Measurements from ENCODE around the gene FRRS1.
"Not testable (repeated sequence)": the region's sequence is repeated elsewhere in the genome, so short reads cannot be mapped to it uniquely, and the experiment has no call there.

FRRS1 gene

DNA sequence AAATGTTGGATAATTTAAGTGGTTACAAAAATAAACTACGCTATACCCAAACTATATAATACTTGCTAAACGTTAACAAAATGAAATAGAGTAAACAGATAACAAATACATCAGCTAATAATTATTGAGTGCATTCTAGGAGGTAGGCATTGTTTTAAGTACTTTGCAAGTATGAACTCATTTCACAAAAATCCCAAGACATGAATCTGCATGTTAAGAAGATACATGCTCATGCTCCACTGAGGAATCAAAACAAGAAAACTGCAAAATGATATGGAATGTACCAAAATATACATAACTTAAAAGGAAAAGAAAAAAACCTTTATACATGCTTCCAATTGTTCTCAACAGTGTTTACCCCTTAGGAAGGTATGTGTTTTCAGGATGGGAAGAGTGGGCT, 2.5 kb downstream of the FRRS1 start:
- DNase-seq = no peak

DNA sequence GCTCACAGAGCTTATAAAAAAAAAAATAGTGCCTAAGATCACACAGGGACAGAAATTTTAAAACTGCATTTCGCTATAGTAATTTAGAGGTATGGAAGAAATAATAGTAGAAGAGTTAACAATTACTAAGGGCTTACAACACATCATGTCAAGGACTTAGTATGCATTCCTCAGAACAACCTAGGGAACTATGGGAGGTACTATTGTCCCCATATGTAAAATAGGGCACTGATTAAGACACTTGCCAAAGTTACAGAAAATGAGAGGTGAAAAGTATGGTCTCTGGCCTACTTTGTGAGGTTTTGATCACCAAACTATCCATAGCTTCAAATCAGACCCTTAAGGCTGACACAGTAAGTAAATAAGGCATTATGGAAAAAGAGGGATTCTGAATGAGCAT, 4.7 kb downstream of the FRRS1 start:
- DNase-seq = no peak

DNA sequence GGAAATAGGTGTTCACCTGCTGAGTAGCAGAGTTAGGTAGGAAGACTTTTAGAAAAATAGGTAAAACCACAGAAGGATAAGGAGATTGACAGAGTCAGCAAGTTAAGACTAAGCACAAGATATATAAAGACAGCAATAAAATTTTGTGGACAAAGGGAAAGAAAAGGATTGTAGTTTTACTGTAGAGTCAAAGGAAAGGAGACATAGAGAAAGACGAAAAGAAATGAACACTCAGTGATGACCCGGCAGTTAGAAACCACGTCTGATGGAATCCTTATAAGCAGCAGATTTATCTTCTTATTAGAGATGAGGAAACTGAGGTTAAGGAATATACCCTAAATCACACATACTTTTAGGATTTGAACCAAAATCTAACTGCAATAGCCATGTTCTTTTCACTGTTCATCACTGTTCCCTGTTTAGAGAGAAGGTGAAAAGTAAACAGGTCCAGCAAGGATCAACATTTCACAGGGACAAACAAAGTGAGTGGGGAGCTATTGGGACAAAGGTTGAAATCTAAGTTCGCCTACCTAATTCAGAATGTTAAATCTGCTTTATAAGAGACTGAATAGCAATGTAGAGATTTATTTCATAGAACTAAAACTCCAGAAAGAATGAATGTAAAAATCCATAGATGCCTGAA, 6.8 kb downstream of the FRRS1 start:
- no peak for DNase-seq

DNA sequence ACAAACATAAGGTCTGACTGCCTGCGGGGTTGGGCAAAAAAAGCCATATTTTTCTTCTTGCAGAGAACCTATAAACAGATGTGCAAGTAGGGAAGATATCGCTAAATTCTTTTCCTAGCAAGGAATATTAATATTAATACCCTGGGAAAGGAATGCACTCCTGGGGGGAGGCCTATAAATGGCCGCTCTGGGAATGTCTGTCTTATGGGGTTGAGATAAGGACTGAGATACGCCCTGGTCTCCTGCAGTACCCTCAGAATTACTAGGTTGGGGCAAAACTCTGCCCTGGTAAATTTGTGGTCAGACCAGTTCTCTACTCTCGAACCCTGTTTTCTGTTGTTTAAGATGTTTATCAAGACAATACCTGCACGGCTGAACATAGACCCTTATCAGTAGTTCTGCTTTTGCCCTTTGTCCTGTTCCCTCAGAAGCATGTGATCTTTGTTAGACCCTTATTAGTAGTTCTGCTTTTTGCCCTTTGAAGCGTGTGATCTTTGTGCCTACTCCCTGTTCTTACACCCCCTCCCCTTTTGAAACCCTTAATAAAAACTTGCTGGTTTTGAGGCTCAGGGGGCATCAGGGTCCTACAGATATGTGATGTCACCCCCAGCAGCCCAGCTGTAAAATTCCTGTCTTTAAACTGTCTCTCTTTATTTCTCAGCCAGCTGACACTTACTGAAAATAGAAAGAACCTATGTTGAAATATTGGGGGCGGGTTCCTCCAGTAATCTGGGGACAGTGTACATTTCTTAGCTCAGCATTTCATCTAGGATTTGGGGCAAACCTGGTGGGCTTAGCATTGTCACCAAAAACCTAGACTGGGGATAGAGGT, 7.5 kb downstream of the FRRS1 start:
- not testable (repeated sequence) for DNase-seq

DNA sequence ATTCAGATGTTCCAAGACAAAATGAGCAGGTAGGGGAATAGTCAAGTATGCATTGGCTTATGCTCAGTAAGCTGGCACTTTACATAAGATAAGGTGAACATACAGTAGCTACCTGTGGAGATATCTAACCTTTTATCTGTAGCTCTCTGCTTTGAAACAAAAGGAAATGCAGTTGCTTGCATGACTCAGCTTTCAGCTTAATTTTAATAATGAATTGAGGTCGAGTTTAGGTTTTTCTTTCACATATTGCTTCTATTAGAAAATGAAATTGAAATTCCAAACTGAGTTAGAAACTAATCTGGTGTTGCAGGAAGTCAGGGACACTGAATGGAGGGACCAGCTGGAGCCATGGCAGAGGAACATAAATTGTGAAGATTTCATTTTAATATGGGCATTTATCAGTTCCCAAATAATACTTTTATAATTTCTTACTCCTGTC, 8.3 kb downstream of the FRRS1 start:
- DNase-seq = no peak

DNA sequence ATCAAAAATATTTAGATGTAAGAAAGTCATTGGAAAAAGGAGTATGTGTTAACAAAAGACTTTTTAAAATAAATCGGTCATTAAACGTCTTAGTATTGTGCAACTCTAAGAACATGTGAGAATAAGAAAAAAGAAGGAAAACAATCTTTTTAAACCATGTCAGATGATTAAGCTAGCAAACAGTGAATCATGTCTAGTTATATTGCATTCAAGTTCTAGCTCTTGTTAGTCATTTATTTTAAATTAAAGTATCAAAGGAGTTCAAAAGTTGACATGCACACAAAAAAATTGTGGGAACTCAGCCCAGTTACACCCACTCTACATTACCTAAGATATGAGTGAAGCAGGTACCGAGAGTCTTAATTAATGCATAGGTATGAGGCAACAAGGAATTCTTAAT, 9.8 kb downstream of the FRRS1 start:
- no peak for DNase-seq

- DNase-seq = no peak
These were observed 10.8 kb downstream of the FRRS1 start for GRCh38 chr1:99755664-99756063.

DNA sequence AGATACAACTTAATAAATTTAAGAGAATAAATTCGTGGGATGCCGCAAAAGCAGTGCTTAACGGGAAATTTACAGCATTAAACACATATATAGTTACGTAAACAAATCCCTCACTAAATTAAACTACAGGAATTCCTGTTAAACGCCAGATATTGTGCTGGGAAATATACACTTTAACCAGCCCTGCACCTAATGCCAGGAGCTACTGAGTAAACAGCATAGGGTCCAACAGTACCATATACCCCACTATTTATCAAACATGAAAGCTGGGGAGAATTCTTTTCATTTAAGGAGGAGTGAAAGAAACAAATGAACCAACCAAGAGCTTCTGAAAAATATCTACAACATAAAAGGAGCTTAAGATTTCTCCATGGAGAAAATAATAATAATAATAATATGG, 11.7 kb downstream of the FRRS1 start:
- DNase-seq = no peak

GRCh38 chr1:99754055-99754626, 12.3 kb downstream of the FRRS1 start:
- no peak for DNase-seq

DNA sequence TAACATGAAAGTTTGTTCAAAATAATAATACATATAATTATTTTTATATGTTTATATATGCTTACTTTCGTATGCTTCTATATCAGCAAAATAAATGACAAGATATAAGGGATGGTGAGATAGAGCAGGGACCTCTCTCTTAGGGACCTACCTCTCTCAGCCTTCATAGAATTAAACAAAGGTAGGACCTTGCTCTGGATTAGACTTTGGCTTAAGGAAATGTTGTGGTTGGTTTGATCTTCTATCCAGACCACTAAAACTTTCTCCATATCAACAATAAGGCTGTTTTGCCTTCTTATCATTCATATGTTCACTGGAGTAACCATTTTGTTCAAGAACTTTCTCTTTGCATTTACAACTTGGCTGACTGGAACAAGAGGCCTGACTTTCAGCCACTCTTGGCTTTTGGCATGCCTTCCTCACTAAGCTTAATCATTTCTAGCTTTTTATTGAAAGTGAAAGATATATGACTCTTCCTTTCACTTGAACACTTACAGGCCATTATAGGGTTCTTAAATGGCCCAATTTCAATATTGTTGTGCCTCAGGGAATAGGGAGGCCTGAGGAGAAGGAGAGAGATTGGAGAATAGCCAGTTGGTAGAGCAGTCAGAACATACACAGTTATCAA, 14.4 kb downstream of the FRRS1 start:
- DNase-seq = no peak

- DNase-seq = peak; percentile 9
These were observed 16.7 kb downstream of the FRRS1 start for GRCh38 chr1:99749504-99750347.

DNA sequence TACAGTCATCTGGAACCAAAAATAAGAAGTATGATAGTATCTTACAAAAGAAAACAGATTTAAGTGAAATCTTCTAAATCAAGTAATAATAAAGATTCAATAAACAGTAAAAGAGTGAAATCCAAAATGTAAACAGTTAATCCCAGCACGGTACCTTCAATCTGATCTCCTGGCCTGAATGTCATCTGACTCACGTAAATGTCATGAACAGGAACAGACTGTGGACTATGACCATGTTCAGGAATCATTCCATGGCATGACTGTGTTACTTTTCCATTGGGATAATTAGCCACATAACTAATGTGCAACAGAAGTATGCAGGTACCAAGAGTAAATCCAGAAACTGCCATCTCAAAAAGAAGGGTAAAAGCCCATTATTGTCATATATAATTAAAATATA, 18.0 kb downstream of the FRRS1 start:
- no peak for DNase-seq

- no peak for DNase-seq
These were observed 20.8 kb downstream of the FRRS1 start for GRCh38 chr1:99745684-99746083.

DNA sequence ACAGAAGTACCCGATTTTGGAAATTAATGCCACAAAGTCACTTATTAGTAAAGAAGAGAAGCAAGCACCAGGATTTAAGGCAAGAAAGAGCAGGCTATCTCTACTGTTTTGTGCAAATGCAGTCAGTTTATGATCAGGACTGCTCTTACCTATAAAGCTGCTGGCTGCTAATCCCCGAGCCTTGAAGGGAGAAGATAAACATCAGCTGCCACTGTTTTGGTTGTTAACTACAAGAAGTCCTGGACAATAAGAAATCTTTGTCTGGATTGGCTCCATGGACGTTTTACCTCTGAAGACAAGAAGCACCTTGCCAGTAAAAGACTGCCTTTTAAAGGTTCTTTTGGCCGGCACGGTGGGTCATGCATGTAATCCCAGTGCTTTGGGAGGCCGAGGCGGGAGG, 21.4 kb downstream of the FRRS1 start:
- no peak for DNase-seq

DNA sequence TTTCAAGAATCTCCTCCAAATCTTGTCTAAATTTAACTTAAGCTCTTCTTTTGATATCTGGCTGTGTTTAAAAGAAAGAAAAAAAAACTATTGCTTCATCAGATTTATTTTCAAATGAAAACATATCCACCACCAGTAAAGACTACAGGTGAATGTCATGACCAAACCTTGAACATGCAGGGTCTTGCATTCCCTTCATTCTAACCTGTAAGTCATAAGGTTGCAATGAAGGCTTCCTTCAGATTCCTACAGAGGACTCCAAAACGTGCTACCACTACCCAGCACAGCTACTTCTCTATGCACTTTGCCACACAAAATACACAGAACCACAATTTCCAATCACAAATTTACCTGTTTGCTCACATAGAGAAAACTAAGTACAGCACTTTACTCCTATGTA, 26.3 kb downstream of the FRRS1 start:
- no peak for DNase-seq

GRCh38 chr1:99738858-99739465, 27.5 kb downstream of the FRRS1 start:
- DNase-seq = no peak

GRCh38 chr1:99737016-99737415, 29.4 kb downstream of the FRRS1 start:
- DNase-seq = no peak

DNA sequence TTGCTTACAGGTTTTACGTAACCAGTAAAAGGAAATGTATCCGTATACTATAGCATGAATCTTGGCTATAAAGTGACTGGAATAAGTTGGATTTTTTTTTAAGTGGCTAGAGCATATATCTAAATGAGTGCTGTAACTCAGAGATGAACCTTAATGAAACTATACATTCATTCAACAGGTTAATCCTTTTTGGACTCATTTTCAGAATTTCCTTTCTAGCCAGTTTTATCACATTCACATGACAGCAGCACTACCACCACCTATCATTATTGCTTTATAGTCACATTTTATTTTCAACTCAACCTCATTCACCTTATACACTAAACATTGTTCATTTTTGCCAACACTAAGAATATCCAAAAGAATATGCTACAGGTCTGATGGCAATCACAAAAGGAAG, 30.6 kb downstream of the FRRS1 start:
- DNase-seq = no peak

GRCh38 chr1:99731384-99731783, 35.1 kb downstream of the FRRS1 start:
- DNase-seq = no peak

- no peak for DNase-seq
These were observed 37.8 kb downstream of the FRRS1 start for GRCh38 chr1:99728494-99729235.

DNA sequence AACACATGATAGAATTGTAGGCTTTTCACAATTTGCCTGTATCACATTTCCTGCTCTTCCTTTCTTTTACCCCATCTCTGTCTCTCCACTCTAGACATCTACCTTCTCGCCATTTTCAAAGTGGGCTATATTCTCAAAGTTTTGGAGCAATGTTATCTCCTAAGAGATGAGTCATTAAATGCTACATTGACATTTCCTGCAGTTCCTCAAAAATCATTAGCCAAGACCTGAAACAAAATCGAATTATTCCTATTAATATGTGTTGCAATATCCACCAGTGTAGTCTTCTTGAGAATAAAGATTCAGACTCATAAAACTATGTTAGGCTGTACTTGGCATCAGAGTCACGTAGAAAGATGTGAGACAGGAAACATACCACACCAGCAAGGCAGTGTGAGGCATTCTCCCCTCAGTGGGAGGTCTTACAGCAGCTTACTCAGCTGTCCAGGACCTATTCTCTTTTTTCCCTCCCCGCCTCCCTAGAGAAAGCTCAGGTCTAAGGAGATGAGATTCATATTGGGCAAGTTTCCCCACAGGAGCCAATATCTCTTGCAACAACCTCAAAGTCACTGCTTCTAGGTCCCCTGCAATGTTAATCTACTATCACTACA, 38.8 kb downstream of the FRRS1 start:
- no peak for DNase-seq
